Inferior parietal cortex (tissue), 1 donor: Measurements from ENCODE around the gene PEX5L.

Experiments used
- DNase-seq: peaks from one replicate; pipeline ENCODE4 v3.0.0-alpha.2; 2016; ENCODE audit errors: extremely low spot score

The PEX5L gene

GRCh38 chr3:179955809-179956208, 80.9 kb downstream of the PEX5L start:
- DNase-seq: no peak

GRCh38 chr3:179955286-179955685, 81.5 kb downstream of the PEX5L start:
- DNase-seq: no peak

GRCh38 chr3:179953993-179954870, 82.5 kb downstream of the PEX5L start:
- DNase-seq: no peak

- no peak for DNase-seq
Measured at GRCh38 chr3:179950840-179951239, 85.9 kb downstream of the PEX5L start.

GRCh38 chr3:179949869-179950268, 86.9 kb downstream of the PEX5L start:
- no peak for DNase-seq

- DNase-seq: no peak
Measured at GRCh38 chr3:179949412-179949811, 87.3 kb downstream of the PEX5L start.

GRCh38 chr3:179948740-179949139, 88.0 kb downstream of the PEX5L start:
- DNase-seq: no peak

- DNase-seq: no peak
Measured at GRCh38 chr3:179945569-179945968, 91.2 kb downstream of the PEX5L start.

- DNase-seq: peak; percentile 81
Measured at GRCh38 chr3:179943117-179943880, 93.4 kb downstream of the PEX5L start.

- no peak for DNase-seq
Measured at GRCh38 chr3:179942553-179943075, 94.1 kb downstream of the PEX5L start.

GRCh38 chr3:179935710-179936109, 101.0 kb downstream of the PEX5L start:
- no peak for DNase-seq

- DNase-seq: no peak
Measured at GRCh38 chr3:179933914-179934313, 102.8 kb downstream of the PEX5L start.

- DNase-seq: no peak
Measured at GRCh38 chr3:179933080-179933479, 103.7 kb downstream of the PEX5L start.

- no peak for DNase-seq
Measured at GRCh38 chr3:179932674-179933073, 104.1 kb downstream of the PEX5L start.

GRCh38 chr3:179929091-179929529, 107.6 kb downstream of the PEX5L start:
- DNase-seq: peak; percentile 82

- DNase-seq: no peak
Measured at GRCh38 chr3:179927191-179927590, 109.5 kb downstream of the PEX5L start.

GRCh38 chr3:179921951-179922350, 114.8 kb downstream of the PEX5L start:
- DNase-seq: no peak

GRCh38 chr3:179921500-179921899, 115.2 kb downstream of the PEX5L start:
- DNase-seq: peak; percentile 74

GRCh38 chr3:179907784-179908482, 128.8 kb downstream of the PEX5L start:
- DNase-seq: no peak

- DNase-seq: no peak
Measured at GRCh38 chr3:179902061-179902460, 134.7 kb downstream of the PEX5L start.

GRCh38 chr3:179898024-179898423, 138.7 kb downstream of the PEX5L start:
- DNase-seq: no peak

- no peak for DNase-seq
Measured at GRCh38 chr3:179897231-179897630, 139.5 kb downstream of the PEX5L start.
